HG03159 (cell line): ENCODE results near the gene NKTR.

Source experiments
- ATAC-seq: cut with Tn5 transposase; IDR thresholded peaks from one replicate; pipeline ENCODE4 v1.9.1; 2021; ENCODE audit warnings: mild to moderate bottlenecking, moderate library complexity; ENCODE audit not compliant: unreplicated experiment

NKTR gene

GRCh38 chr3:42675909-42676308 lies 75.4 kb downstream of the NKTR start:
- no peak for ATAC-seq

- ATAC-seq: no peak
Observed at GRCh38 chr3:42678447-42678846, 78.0 kb downstream of the NKTR start.

- no peak for ATAC-seq
Observed at GRCh38 chr3:42680271-42680670, 79.8 kb downstream of the NKTR start.

GRCh38 chr3:42680806-42681205 lies 80.3 kb downstream of the NKTR start:
- ATAC-seq: no peak

- no peak for ATAC-seq
Observed at GRCh38 chr3:42681361-42682038, 81.0 kb downstream of the NKTR start.

- ATAC-seq: no peak
Observed at GRCh38 chr3:42682301-42683070, 82.0 kb downstream of the NKTR start.

- ATAC-seq: no peak
Observed at GRCh38 chr3:42683875-42684598, 83.6 kb downstream of the NKTR start.

- no peak for ATAC-seq
Observed at GRCh38 chr3:42684632-42685362, 84.3 kb downstream of the NKTR start.

GRCh38 chr3:42685363-42685881 lies 84.9 kb downstream of the NKTR start, which contains the start of gene KLHL40:
Gene KLHL40 (plus strand): TSS chr3:42685537. CDS start chr3:42685619, 82 bp downstream.
- ATAC-seq: no peak

- no peak for ATAC-seq
Observed at GRCh38 chr3:42685891-42686820, 85.7 kb downstream of the NKTR start.

- no peak for ATAC-seq
Observed at GRCh38 chr3:42686832-42687650, 86.6 kb downstream of the NKTR start.

GRCh38 chr3:42688016-42688415 lies 87.5 kb downstream of the NKTR start:
- no peak for ATAC-seq

- ATAC-seq: no peak
Observed at GRCh38 chr3:42688487-42689420, 88.3 kb downstream of the NKTR start.

GRCh38 chr3:42689421-42690014 lies 89.0 kb downstream of the NKTR start:
- ATAC-seq: no peak

- ATAC-seq: no peak
Observed at GRCh38 chr3:42690191-42690590, 89.7 kb downstream of the NKTR start.

GRCh38 chr3:42690766-42691680 lies 90.5 kb downstream of the NKTR start:
- ATAC-seq: no peak
